ENCODE data around the gene ZSCAN1. TPM values are rescaled to one million over a fixed set of nuclear protein-coding genes. Genes with fewer than 3 reads are reported as not detected.

The ZSCAN1 gene
- total RNA-seq, 1 experiment from 2014 or later = 1.3 TPM

Other genes with a start within 250 kb of the ZSCAN1 start
- 9.0 to 13.1 TPM (median 9.3 TPM) in 3 replicates for gene ZNF552, start 219.1 kb upstream of the ZSCAN1 start, total RNA-seq (2021)
- gene ZNF587B, start 203.7 kb upstream of the ZSCAN1 start, total RNA-seq (2021) = 39.9 to 43.2 TPM (median 41.7 TPM) in 3 replicates
- gene ZNF587, start 184.2 kb upstream of the ZSCAN1 start, total RNA-seq (2021) = 46.6 to 57.0 TPM (median 47.0 TPM) in 3 replicates
- gene ZNF814, start 145.0 kb upstream of the ZSCAN1 start, total RNA-seq (2021) = 60.7 to 80.8 TPM (median 77.8 TPM) in 3 replicates
- gene ZNF417, start 117.4 kb upstream of the ZSCAN1 start, total RNA-seq (2021) = 21.4 to 22.6 TPM (median 21.5 TPM) in 3 replicates
- 19.6 to 21.1 TPM (median 20.8 TPM) in 3 replicates for gene ZNF418, start 98.6 kb upstream of the ZSCAN1 start, total RNA-seq (2021)
- gene ZNF256, start 86.3 kb upstream of the ZSCAN1 start, total RNA-seq (2021) = 15.1 to 17.9 TPM (median 15.9 TPM) in 3 replicates
- 1.1 to 1.3 TPM (median 1.1 TPM) in 3 replicates for gene C19orf18, start 59.5 kb upstream of the ZSCAN1 start, total RNA-seq (2021)
- gene ZNF606, start 31.2 kb upstream of the ZSCAN1 start, total RNA-seq (2021) = 24.5 to 26.2 TPM (median 26.1 TPM) in 3 replicates
- 5.6 to 8.0 TPM (median 7.2 TPM) in 3 replicates for gene ZNF135, start 25.3 kb downstream of the ZSCAN1 start, total RNA-seq (2021)
- gene ZSCAN18, start 64.2 kb downstream of the ZSCAN1 start, total RNA-seq (2021) = 55.9 to 65.5 TPM (median 64.8 TPM) in 3 replicates
- 16.3 to 18.3 TPM (median 16.5 TPM) in 3 replicates for gene ZNF329, start 116.8 kb downstream of the ZSCAN1 start, total RNA-seq (2021)
- gene ZNF274, start 149.0 kb downstream of the ZSCAN1 start, total RNA-seq (2021) = 25.4 to 28.8 TPM (median 27.5 TPM) in 3 replicates
- gene ZNF544, start 194.9 kb downstream of the ZSCAN1 start, total RNA-seq (2021) = 52.8 to 63.8 TPM (median 59.2 TPM) in 3 replicates
- 18.8 to 19.1 TPM (median 18.9 TPM) in 3 replicates for gene ZNF8, start 244.9 kb downstream of the ZSCAN1 start, total RNA-seq (2021)